GM10248 (cell line): ENCODE results near the gene TEX264.

ENCODE experiments used
- CTCF ChIA-PET: fragments of 300-600 bp; sonication (Branson Sonifier 250); formaldehyde crosslinking; extraction: SDS; loops from one replicate; lab custom pipeline; 2021; ENCODE audit warnings: antibody characterized with exemption; lab: Yijun Ruan, JAX
- POLR2A ChIA-PET: fragments of 350-650 bp; sonication (Branson Sonifier 250); formaldehyde crosslinking; extraction: SDS; loops from one replicate; lab custom pipeline; 2020; ENCODE audit warnings: antibody characterized with exemption; lab: Yijun Ruan, JAX
- DNase-seq: peaks from one replicate; pipeline ENCODE4 v3.0.0; 2012; ENCODE audit errors: extremely low spot score
- TF ChIP-seq, protein P1 (sequence below): IDR thresholded peaks from 2 replicates; pipeline ENCODE4 v1.5.1; 2012; ENCODE audit warnings: mild to moderate bottlenecking, low read depth; ENCODE audit errors: extremely low read depth, missing control alignments, control extremely low read depth

Gene TEX264

DNA sequence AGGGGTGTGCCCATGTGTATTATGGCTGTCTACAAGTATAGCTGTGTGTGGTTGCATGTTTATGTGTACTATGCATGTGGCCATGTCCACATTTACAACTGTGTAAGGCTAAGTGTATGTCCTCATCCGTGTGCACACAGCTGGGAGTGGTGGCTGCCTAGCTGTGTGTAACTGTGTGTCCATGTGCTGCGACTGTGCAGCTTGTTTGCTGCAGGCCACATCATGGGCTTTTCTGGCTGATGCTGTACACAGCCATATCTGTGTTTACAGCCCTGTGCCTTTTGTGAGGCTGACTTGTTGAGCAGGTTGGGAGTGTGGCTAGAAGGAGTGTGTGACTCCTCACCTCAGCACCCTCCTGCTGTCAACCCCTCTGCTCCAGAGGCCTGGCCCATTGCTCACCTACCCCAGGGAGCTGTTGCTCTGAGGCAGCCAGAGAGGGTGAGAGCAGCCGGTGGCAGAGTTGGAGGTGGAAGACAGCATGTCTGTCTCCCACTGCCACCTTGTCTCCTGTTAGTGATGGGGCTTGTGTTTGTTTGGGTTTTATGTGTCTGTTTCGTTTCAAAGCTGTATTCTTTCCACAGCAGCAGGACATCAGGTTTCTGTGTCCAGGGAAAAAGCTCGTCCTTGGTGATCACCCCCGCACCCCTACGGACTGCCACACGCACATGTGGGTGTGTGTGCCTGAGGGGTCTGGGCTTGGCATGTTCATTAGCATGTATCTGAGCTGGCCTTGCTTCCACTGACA lies 34.4 kb downstream of the TEX264 start:
- DNase-seq = no peak
- ChIA-PET CTCF (interaction anchor here (0.9 to 3.9 kb wide), 7 partner anchors 8 to 204 kb away, joined by 3 to 15 read pairs (median 5); no protein-coding TSS in a partner anchor), POLR2A (no interaction called here)
- TF ChIP-seq, protein P1, sequence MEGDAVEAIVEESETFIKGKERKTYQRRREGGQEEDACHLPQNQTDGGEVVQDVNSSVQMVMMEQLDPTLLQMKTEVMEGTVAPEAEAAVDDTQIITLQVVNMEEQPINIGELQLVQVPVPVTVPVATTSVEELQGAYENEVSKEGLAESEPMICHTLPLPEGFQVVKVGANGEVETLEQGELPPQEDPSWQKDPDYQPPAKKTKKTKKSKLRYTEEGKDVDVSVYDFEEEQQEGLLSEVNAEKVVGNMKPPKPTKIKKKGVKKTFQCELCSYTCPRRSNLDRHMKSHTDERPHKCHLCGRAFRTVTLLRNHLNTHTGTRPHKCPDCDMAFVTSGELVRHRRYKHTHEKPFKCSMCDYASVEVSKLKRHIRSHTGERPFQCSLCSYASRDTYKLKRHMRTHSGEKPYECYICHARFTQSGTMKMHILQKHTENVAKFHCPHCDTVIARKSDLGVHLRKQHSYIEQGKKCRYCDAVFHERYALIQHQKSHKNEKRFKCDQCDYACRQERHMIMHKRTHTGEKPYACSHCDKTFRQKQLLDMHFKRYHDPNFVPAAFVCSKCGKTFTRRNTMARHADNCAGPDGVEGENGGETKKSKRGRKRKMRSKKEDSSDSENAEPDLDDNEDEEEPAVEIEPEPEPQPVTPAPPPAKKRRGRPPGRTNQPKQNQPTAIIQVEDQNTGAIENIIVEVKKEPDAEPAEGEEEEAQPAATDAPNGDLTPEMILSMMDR = no peak

- ChIA-PET CTCF (interaction anchor here (1.4 to 3.9 kb wide), 6 partner anchors 11 to 205 kb away, joined by 3 to 15 read pairs (median 5); no protein-coding TSS in a partner anchor), POLR2A (no interaction called here)
- TF ChIP-seq, protein P1 = no peak
- DNase-seq = no peak
These were observed 35.0 kb downstream of the TEX264 start for GRCh38 chr3:51706021-51706485.

DNA sequence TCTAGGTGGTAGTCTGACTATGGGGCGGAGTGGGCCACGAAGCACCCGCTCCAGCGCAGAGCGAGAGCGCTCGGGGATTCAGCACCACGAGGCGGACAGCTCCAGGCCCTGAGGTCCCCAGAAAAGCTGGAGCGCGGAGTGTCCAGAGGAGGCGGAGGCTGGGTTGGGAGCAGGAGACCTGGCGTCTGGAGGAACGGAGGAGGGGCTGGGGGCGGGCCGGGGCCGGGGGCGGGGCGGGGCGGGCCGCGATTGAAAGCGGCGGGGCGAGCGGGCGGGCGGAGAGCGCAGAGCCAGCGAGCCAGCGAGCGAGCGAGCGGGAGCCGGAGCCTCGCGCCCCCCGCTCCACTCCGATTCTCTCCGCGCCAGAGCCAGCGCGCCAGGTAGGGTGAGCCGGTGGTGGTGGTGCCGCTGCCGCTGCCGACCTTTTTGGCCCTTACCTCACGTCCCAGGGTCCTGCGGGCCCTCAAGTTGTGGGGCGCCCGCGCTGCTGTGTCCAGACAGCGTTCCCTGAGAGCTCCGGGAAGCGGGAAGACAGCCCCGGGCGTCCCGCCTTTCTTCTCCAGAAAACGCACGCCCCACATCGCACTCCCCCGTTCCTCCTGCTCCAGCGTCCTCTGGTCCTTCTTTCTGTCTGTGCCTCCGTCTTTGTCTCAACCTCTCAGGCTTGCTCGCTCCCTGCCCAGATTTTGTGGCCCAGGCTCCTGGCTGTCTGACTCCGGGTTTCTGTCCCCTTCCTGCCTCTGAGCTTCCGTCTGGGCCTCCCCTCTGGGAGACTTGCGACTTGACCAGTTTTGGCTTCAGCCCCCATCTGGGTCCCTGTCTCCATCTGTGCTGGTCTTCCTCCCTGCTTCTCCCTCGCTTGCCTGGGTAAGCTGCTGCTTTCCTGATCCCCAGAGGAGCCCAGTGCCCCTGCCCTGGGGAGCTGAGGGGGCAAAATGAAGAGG lies 36.0 kb downstream of the TEX264 start, which contains the start of gene GRM2:
Gene GRM2, plus strand, starts transcription at position 281 of the 944 bp plus-strand sequence. CDS start 1,916 bp downstream, outside the sequence.
- no peak for DNase-seq
- TF ChIP-seq, protein P1 = no peak
- ChIA-PET POLR2A (no interaction called here), CTCF (interaction anchor here (1.0 to 1.4 kb wide), 2 partner anchors 9 to 93 kb away, joined by 3 read pairs; no protein-coding TSS in a partner anchor)

- ChIA-PET CTCF (no interaction called here), POLR2A (no interaction called here)
- no peak for DNase-seq
- TF ChIP-seq, protein P1 = no peak
These were observed 37.3 kb downstream of the TEX264 start for GRCh38 chr3:51708216-51708845.

DNA sequence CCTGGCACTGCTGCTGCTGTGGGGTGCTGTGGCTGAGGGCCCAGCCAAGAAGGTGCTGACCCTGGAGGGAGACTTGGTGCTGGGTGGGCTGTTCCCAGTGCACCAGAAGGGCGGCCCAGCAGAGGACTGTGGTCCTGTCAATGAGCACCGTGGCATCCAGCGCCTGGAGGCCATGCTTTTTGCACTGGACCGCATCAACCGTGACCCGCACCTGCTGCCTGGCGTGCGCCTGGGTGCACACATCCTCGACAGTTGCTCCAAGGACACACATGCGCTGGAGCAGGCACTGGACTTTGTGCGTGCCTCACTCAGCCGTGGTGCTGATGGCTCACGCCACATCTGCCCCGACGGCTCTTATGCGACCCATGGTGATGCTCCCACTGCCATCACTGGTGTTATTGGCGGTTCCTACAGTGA lies 38.0 kb downstream of the TEX264 start:
- TF ChIP-seq, protein P1 = no peak
- POLR2A ChIA-PET = no interaction called here
- CTCF ChIA-PET = no interaction called here
- no peak for DNase-seq
